Peyer's patch (tissue), 4 donors: ENCODE data around the gene IL12A.

Experiments used
- POLR2A ChIP-seq, 2 donors: fragments of 450-650 bp; IDR thresholded peaks; one replicate each; pipeline ENCODE4 v1.5.1; 2017; ENCODE audit warnings: antibody characterized with exemption in 2 of 2, mild to moderate bottlenecking in 2 of 2, moderate library complexity in 2 of 2
- TF ChIP-seq, protein P1 (sequence below), 6 experiments: fragments of 450-650 bp in 4 of 6; fragments of 200-600 bp in 2 of 6; sonication (generic) in 1 of 6; IDR thresholded peaks; one replicate each; pipeline ENCODE4 v1.5.1; 2017 to 2019; ENCODE audit warnings: antibody characterized with exemption in 6 of 6, mild to moderate bottlenecking in 3 of 6, moderate library complexity in 1 of 6

- TF ChIP-seq, protein P1, sequence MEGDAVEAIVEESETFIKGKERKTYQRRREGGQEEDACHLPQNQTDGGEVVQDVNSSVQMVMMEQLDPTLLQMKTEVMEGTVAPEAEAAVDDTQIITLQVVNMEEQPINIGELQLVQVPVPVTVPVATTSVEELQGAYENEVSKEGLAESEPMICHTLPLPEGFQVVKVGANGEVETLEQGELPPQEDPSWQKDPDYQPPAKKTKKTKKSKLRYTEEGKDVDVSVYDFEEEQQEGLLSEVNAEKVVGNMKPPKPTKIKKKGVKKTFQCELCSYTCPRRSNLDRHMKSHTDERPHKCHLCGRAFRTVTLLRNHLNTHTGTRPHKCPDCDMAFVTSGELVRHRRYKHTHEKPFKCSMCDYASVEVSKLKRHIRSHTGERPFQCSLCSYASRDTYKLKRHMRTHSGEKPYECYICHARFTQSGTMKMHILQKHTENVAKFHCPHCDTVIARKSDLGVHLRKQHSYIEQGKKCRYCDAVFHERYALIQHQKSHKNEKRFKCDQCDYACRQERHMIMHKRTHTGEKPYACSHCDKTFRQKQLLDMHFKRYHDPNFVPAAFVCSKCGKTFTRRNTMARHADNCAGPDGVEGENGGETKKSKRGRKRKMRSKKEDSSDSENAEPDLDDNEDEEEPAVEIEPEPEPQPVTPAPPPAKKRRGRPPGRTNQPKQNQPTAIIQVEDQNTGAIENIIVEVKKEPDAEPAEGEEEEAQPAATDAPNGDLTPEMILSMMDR (IDR thresholded peaks at IDR 0.05) = no peak
- no peak for TF ChIP-seq POLR2A (IDR thresholded peaks at IDR 0.05)
Measured at GRCh38 chr3:160005004-160005403, 16.4 kb downstream of the IL12A start.
